PFSK-1 (cell line): ENCODE results near the gene HPCAL1.
A peak's percentile ranks its signal among the peaks of the same experiment; 100 is the strongest.

Source experiments
- POLR2AphosphoS5 ChIP-seq: IDR thresholded peaks from 2 replicates; pipeline ENCODE4 v1.6.1; 2012; ENCODE audit warnings: low read depth, mild to moderate bottlenecking, control low read depth, low read length, moderate library complexity
- SIN3A ChIP-seq: IDR thresholded peaks from 2 replicates; pipeline ENCODE4 v1.6.1; 2012; ENCODE audit warnings: mild to moderate bottlenecking, low read length, moderate library complexity, borderline replicate concordance; ENCODE audit not compliant: insufficient read depth
- TAF1 ChIP-seq: IDR thresholded peaks from 2 replicates; pipeline ENCODE4 v1.6.1; 2012; ENCODE audit warnings: low read length, control low read depth, borderline replicate concordance; ENCODE audit not compliant: insufficient read depth

DNA sequence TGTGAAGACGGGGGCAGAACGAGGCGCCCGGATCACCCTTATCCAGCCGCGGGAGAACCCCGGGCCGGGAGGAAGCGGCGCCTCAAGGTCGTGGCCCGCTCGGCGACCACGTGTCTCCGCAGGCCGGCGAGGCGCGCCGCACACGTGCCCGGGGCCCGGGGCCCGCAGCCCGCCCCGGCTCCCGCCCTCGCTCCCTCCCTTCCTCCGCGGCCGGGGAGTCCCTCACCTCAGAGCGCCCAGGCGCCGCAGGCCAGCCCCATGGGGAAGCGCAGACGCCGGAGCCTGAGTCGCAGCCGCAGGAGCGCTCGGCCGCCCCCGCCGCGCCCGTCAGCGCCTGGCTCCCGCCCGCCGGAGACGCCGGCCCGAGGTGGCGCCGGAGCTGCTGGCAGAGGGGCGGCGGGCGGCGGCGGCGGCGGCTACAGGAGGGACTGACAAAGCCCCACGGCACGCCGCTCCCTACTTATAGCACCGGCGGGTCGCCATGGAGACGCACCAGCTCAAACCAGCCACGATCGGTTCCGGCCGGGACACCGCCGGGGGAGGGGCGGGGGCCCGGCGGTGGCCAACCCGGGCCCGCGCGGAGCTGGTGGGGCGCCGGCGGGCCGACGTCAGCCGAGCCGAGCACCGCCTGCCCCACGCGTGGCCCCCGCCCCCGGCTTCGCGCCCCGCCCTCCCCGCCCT, 145.3 kb downstream of the HPCAL1 start, which contains the start of gene ODC1:
- no peak for TF ChIP-seq SIN3A
- TF ChIP-seq POLR2AphosphoS5 = 0 out of 2 replicates have a peak, but pooled peaks have one; percentile 30
- TF ChIP-seq TAF1 = no peak
